A549 (cell line): ENCODE results near the gene ZNF385D.

Experiments used
- EP300 ChIP-seq, 2 experiments: fragments of >200 bp; sonication (Bioruptor Twin); formaldehyde crosslinking; IDR thresholded peaks; 2 replicates in 1 of 2; 3 replicates in 1 of 2; pipeline ENCODE4 v1.6.1; 2016 to 2017
- POLR2A ChIP-seq: IDR thresholded peaks from 2 replicates; pipeline ENCODE4 v1.6.1; 2012; ENCODE audit warnings: mild to moderate bottlenecking, low read length
- SMC3 ChIP-seq: fragments of >200 bp; sonication (Bioruptor Twin); formaldehyde crosslinking; IDR thresholded peaks from 3 replicates; pipeline ENCODE4 v1.6.1; 2018; ENCODE audit warnings: inconsistent platforms
- ZFP36 ChIP-seq: fragments of 450-650 bp; IDR thresholded peaks from 2 replicates; pipeline ENCODE4 v1.6.1; 2014; ENCODE audit warnings: borderline replicate concordance; ENCODE audit not compliant: partially characterized antibody
- TF ChIP-seq, protein P1 (sequence below): fragments of >200 bp; sonication (Bioruptor Twin); formaldehyde crosslinking; IDR thresholded peaks from 3 replicates; pipeline ENCODE4 v1.5.1; 2016
- TF ChIP-seq, protein P2 (sequence below): IDR thresholded peaks from 2 replicates; pipeline ENCODE4 v1.6.1; 2012

DNA sequence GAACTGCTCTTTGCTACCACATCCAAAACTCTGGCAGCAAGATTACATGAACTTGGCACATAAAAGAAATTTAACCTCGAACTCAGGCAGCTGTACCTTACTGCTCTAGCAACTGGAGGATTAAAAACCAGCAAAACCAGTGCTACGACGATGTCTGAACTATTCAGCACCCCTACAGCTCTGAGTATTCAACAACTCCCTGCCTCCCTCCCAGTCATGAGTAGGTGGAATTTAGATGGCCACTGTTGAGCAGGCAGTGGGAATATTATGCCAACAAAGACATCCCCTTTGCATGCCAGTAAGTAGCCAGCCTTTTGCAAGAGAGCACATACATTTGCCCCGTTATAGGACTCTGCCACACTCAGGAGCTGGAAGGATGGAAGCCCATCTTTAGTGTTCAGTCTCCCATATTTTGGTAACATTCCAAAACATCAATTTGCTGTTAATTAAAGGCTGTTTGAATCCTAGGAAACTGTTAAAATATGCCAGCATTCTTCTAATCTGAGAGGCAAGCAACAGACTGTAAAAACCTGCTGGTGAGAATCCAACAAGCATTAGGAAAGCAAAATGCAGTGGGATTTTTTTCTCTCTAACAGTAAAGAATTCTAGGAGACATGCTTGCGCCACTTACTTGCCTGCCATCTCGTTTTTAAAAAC, 85.4 kb downstream of the ZNF385D start:
- TF ChIP-seq, protein P1, sequence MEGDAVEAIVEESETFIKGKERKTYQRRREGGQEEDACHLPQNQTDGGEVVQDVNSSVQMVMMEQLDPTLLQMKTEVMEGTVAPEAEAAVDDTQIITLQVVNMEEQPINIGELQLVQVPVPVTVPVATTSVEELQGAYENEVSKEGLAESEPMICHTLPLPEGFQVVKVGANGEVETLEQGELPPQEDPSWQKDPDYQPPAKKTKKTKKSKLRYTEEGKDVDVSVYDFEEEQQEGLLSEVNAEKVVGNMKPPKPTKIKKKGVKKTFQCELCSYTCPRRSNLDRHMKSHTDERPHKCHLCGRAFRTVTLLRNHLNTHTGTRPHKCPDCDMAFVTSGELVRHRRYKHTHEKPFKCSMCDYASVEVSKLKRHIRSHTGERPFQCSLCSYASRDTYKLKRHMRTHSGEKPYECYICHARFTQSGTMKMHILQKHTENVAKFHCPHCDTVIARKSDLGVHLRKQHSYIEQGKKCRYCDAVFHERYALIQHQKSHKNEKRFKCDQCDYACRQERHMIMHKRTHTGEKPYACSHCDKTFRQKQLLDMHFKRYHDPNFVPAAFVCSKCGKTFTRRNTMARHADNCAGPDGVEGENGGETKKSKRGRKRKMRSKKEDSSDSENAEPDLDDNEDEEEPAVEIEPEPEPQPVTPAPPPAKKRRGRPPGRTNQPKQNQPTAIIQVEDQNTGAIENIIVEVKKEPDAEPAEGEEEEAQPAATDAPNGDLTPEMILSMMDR, result no peak
- TF ChIP-seq POLR2A (no peak), SMC3 (no peak), EP300 (IDR thresholded peaks at IDR 0.05) (no peak), ZFP36 (no peak)
- TF ChIP-seq, protein P2, sequence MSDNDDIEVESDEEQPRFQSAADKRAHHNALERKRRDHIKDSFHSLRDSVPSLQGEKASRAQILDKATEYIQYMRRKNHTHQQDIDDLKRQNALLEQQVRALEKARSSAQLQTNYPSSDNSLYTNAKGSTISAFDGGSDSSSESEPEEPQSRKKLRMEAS, result no peak
